ENCODE data around the gene CATSPERZ. TPM values are rescaled to one million over a fixed set of nuclear protein-coding genes. Genes with fewer than 3 reads are reported as not detected.

The CATSPERZ gene
- total RNA-seq, 4 donors from 2014 or later, result not detected

- intact Hi-C loops (cut with DNase I; ENCODE audit: low total_unique reads), result no loop called here
- H3K4me3 ChIP-seq (ENCODE audit: low read depth, poor library complexity, severe bottlenecking), result no peak overlapping the region
- TF ChIP-seq POLR2A (IDR thresholded peaks at IDR 0.05) (no peak), CTCF (IDR thresholded peaks at IDR 0.05) (no peak)
- no peak for DNase-seq (ENCODE audit: low spot score in 2 of 2)
- WGBS, 2 donors, result 60 to 68% methylated on average over 8 of the region's 8 CpGs
Measured at GRCh38 chr11:64253043-64253442, 47.1 kb upstream of the CATSPERZ start.

- DNase-seq (ENCODE audit: low spot score in 2 of 2), result no peak
- intact Hi-C loops (cut with DNase I; ENCODE audit: low total_unique reads), result no loop called here
- no peak for TF ChIP-seq POLR2A (IDR thresholded peaks at IDR 0.05)
- no peak overlapping the region for H3K4me3 ChIP-seq (ENCODE audit: low read depth, poor library complexity, severe bottlenecking)
- 43 to 46% methylated on average over 5 of the region's 5 CpGs for WGBS, 2 donors
Measured at GRCh38 chr11:64253481-64253880, 46.7 kb upstream of the CATSPERZ start.

GRCh38 chr11:64254326-64254725 is 45.8 kb upstream of the CATSPERZ start:
- intact Hi-C loops (cut with DNase I; ENCODE audit: low total_unique reads), result no loop called here
- H3K4me3 ChIP-seq (ENCODE audit: low read depth, poor library complexity, severe bottlenecking), result no peak overlapping the region
- no peak for DNase-seq (ENCODE audit: low spot score in 2 of 2)
- no peak for TF ChIP-seq POLR2A (IDR thresholded peaks at IDR 0.05)
- no peak for TF ChIP-seq CTCF (IDR thresholded peaks at IDR 0.05)
- WGBS, 2 donors, result 85 to 95% methylated on average over 4 to 7 of the region's 7 CpGs

- intact Hi-C loops (cut with DNase I; ENCODE audit: low total_unique reads), result no loop called here
- no peak for TF ChIP-seq CTCF (IDR thresholded peaks at IDR 0.05)
- no peak for TF ChIP-seq POLR2A (IDR thresholded peaks at IDR 0.05)
Measured at GRCh38 chr11:64255135-64256128, 44.7 kb upstream of the CATSPERZ start.

GRCh38 chr11:64256300-64256699 is 43.9 kb upstream of the CATSPERZ start:
- no peak for DNase-seq (ENCODE audit: low spot score in 2 of 2)
- intact Hi-C loops (cut with DNase I; ENCODE audit: low total_unique reads), result no loop called here
- TF ChIP-seq CTCF (IDR thresholded peaks at IDR 0.05) (no peak), POLR2A (IDR thresholded peaks at IDR 0.05) (no peak)
- WGBS, 2 donors, result 76 to 85% methylated on average over 15 of the region's 15 CpGs
- no peak overlapping the region for H3K4me3 ChIP-seq (ENCODE audit: low read depth, poor library complexity, severe bottlenecking)

More at GRCh38 chr11:64255135-64256128, 44.7 kb upstream of the CATSPERZ start:
- DNase-seq (ENCODE audit: low spot score in 2 of 2), result no peak
- no peak overlapping the region for H3K4me3 ChIP-seq (ENCODE audit: low read depth, poor library complexity, severe bottlenecking)
- WGBS, 2 donors, result 85 to 90% methylated on average over 34 to 35 of the region's 35 CpGs

GRCh38 chr11:64258356-64258755 is 41.8 kb upstream of the CATSPERZ start:
- WGBS, 2 donors, result 88 to 91% methylated on average over 24 of the region's 24 CpGs
- DNase-seq (ENCODE audit: low spot score in 2 of 2), result no peak

More at GRCh38 chr11:64258356-64258755, 41.8 kb upstream of the CATSPERZ start:
- no peak for TF ChIP-seq POLR2A (IDR thresholded peaks at IDR 0.05)
- TF ChIP-seq CTCF (IDR thresholded peaks at IDR 0.05), result no peak
- intact Hi-C loops (cut with DNase I; ENCODE audit: low total_unique reads), result no loop called here
- H3K4me3 ChIP-seq (ENCODE audit: low read depth, poor library complexity, severe bottlenecking), result no peak overlapping the region

Data from lower leg skin (tissue), 4 donors.